Thyroid gland (tissue), 4 donors: ENCODE results near the gene CGB5. TPM values are rescaled to one million over a fixed set of nuclear protein-coding genes. Genes with fewer than 3 reads are reported as not detected.

ENCODE experiments used
- DNase-seq, 2 donors: peaks; one replicate each; pipeline ENCODE4 v3.0.0-alpha.2; 2019
- H3K27ac ChIP-seq, 3 donors: fragments of 200-600 bp; sonication (generic); 1 replicate in 2 of 3; 2 replicates in 1 of 3; pipeline ENCODE4 v1.5.1; 2016 to 2019; ENCODE audit warnings: mild to moderate bottlenecking in 1 of 3, moderate library complexity in 1 of 3
- H3K27me3 ChIP-seq: fragments of 200-600 bp; sonication (generic); one replicate; pipeline ENCODE4 v1.5.1; 2019
- H3K36me3 ChIP-seq, 2 donors: fragments of 200-600 bp; sonication (generic); one replicate each; pipeline ENCODE4 v1.5.1; 2016 to 2019
- H3K4me1 ChIP-seq, 2 donors: fragments of 200-600 bp; sonication (generic); one replicate each; pipeline ENCODE4 v1.5.1; 2017 to 2019
- H3K4me3 ChIP-seq, 3 donors: fragments of 200-600 bp; sonication (generic); replicated peaks in 1 of 3; 1 replicate in 2 of 3; 2 replicates in 1 of 3; pipeline ENCODE4 v1.5.1; 2016; ENCODE audit warnings: mild to moderate bottlenecking in 1 of 3
- H3K9me3 ChIP-seq: fragments of 200-600 bp; sonication (generic); one replicate; pipeline ENCODE4 v1.5.1; 2017
- POLR2A ChIP-seq, 2 donors: fragments of 450-650 bp; IDR thresholded peaks; one replicate each; pipeline ENCODE4 v1.6.1; 2017; ENCODE audit warnings: antibody characterized with exemption in 2 of 2, mild to moderate bottlenecking in 2 of 2, moderate library complexity in 1 of 2
- WGBS, 2 donors: methylation state at CpG; one replicate each; pipeline ENCODE4 v1.1.5; 2017; 5-methylcytosine and 5-hydroxymethylcytosine counted together
- intact Hi-C: fragments of 100-400 bp; cut with DNase I; formaldehyde crosslinking; loops from one replicate; pipeline ENCODE4 v1.15.1; 2023
- total RNA-seq, 4 donors: library from RNA; depleted of rRNA; stranded (reverse); fragments of >200 nt; gene quantifications; one replicate each; pipeline ENCODE4 v1.2.3, GENCODE V29; 2016
- TF ChIP-seq, protein P1 (sequence below), 6 experiments: fragments of 200-600 bp in 3 of 6; fragments of 450-650 bp in 3 of 6; sonication (generic) in 3 of 6; IDR thresholded peaks; one replicate each; pipeline ENCODE4 v1.5.1; 2016 to 2019; ENCODE audit warnings: antibody characterized with exemption in 6 of 6, mild to moderate bottlenecking in 2 of 6, inconsistent platforms in 1 of 6, moderate library complexity in 1 of 6

The CGB5 gene
- total RNA-seq, 4 donors from 2014 or later = 0.56 TPM; not detected in 3

DNA sequence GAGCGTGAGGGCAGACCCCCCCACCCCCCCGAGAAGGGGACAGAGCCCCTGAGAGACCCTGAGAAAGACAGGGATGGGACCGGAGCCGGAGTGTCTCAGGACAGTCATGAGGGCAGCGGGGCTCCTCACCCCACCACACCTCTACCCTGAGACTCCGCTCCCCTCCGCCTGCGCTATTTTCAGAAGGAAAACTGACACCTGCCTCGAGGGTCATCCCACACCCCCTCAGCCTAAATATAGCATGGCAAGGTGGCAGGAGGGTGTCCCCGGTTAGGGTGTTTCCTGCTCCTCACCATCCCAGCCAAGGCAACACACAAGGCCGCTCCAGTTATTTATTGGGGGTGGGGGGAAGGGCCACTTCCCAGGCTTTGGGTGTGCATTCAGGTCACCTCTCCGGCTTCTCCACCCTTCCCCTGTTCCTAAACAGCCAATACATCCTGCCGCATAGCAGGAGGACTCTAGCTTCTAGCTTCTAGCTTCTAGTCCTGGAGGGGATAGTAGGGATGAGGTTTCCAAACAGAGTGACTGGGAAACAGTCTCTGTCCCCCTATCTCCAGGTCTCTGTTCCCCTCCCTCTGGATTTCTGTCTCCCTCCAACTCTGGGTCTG is 22.4 kb downstream of the CGB5 start:
- no peaks in the 10 kb centered on the region for H3K27me3 ChIP-seq
- H3K27ac ChIP-seq = no peak overlapping the region
- peaks cover 0 to 10% of the 10 kb centered on the region in 2 donors for H3K4me1 ChIP-seq
- intact Hi-C loops = no loop called here
- 67 to 69% methylated on average over 12 to 13 of the region's 13 CpGs for WGBS, 2 donors
- TF ChIP-seq, protein P1, sequence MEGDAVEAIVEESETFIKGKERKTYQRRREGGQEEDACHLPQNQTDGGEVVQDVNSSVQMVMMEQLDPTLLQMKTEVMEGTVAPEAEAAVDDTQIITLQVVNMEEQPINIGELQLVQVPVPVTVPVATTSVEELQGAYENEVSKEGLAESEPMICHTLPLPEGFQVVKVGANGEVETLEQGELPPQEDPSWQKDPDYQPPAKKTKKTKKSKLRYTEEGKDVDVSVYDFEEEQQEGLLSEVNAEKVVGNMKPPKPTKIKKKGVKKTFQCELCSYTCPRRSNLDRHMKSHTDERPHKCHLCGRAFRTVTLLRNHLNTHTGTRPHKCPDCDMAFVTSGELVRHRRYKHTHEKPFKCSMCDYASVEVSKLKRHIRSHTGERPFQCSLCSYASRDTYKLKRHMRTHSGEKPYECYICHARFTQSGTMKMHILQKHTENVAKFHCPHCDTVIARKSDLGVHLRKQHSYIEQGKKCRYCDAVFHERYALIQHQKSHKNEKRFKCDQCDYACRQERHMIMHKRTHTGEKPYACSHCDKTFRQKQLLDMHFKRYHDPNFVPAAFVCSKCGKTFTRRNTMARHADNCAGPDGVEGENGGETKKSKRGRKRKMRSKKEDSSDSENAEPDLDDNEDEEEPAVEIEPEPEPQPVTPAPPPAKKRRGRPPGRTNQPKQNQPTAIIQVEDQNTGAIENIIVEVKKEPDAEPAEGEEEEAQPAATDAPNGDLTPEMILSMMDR (IDR thresholded peaks at IDR 0.05) = no peak
- no peak for TF ChIP-seq POLR2A (IDR thresholded peaks at IDR 0.05)
- H3K9me3 ChIP-seq = no peaks in the 10 kb centered on the region
- no peak overlapping the region for H3K4me3 ChIP-seq
- DNase-seq = no peak
- H3K36me3 ChIP-seq = no peaks in the 10 kb centered on the region

DNA sequence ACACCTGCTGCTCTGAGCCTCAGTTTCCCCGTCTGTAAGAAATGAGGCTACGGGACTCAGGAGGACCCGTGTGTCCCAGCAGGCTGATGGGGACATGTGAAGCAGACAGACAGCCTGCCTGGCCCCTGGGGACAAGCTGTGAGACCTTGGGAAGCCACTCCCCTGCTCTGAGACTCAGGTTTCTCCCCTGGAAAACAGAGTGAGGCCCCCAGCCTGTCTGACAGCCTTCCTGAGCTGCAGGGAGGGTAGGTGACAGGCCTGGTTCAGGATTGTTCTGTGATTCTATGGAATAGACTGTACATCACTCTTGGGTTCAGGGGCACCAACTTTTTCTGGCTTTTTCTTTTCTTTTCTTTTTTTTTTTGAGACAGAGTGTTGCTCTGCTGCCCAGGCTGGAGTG is 23.9 kb downstream of the CGB5 start:
- Histone ChIP-seq H3K4me3 (no peak overlapping the region), H3K36me3 (no peaks in the 10 kb centered on the region), H3K27me3 (peaks cover 11% of the 10 kb centered on the region), H3K9me3 (no peaks in the 10 kb centered on the region), H3K27ac (no peak overlapping the region), H3K4me1 (peaks cover 0 to 16% of the 10 kb centered on the region in 2 donors)
- intact Hi-C loops = no loop called here
- TF ChIP-seq, protein P1 (IDR thresholded peaks at IDR 0.05) = no peak
- TF ChIP-seq POLR2A (IDR thresholded peaks at IDR 0.05) = no peak
- no peak for DNase-seq
- WGBS, 2 donors = 50 to 61% methylated on average over 3 of the region's 3 CpGs

DNA sequence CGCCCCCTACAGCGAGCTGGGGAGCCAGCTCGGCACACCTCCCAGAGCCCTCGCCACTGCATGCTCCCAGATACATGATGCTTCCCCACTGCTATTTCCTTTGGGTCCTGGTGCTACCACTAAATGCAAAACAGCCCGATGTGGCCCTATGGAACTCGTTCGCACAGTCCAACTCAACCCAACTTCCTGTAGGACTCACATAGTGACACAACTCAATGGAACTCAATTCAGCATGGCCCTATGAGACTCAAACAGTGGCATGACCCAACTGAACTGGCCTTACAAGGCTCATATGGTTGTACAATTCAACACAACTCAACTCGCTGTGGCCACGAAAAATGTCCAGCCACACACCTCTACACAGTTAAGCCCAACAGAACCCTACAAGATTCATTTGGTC is 25.4 kb downstream of the CGB5 start:
- intact Hi-C loops = no loop called here

DNA sequence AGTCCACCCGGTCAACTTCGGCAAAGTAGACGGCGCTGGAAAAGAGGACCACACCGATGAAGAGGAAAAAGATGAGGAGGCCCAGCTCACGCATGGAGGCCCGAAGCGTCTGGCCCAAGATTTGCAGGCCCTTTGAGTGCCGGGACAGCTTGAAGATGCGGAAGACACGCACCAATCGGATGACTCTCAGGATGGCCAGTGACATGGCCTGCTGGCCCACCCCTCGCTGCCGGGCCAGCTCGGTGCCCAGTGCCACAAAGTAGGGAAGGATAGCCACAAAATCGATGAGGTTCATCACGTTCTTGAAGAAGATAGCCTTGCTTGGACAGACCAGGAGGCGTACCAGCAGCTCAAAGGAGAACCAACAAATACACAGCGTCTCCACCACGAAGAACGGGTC is 26.8 kb downstream of the CGB5 start:
- no peaks in the 10 kb centered on the region for H3K36me3 ChIP-seq
- DNase-seq = no peak
- peaks cover 11% of the 10 kb centered on the region for H3K27me3 ChIP-seq
- H3K4me1 ChIP-seq = peaks cover 4 to 11% of the 10 kb centered on the region in 2 donors
- intact Hi-C loops = no loop called here
- H3K4me3 ChIP-seq = no peak overlapping the region
- no peak for TF ChIP-seq POLR2A (IDR thresholded peaks at IDR 0.05)
- TF ChIP-seq, protein P1 (IDR thresholded peaks at IDR 0.05) = no peak
- no peak overlapping the region for H3K27ac ChIP-seq
- WGBS, 2 donors = 93 to 95% methylated on average over 18 to 21 of the region's 21 CpGs
- no peaks in the 10 kb centered on the region for H3K9me3 ChIP-seq

More for the DNA sequence above, 25.4 kb downstream of the CGB5 start:
- TF ChIP-seq, protein P1 (IDR thresholded peaks at IDR 0.05) = no peak
- no peak for TF ChIP-seq POLR2A (IDR thresholded peaks at IDR 0.05)
- no peak for DNase-seq
- H3K4me3 ChIP-seq = no peak overlapping the region
- no peaks in the 10 kb centered on the region for H3K36me3 ChIP-seq
- H3K27ac ChIP-seq = no peak overlapping the region
- H3K27me3 ChIP-seq = peaks cover 11% of the 10 kb centered on the region
- 91 to 95% methylated on average over 9 of the region's 9 CpGs for WGBS, 2 donors
- no peaks in the 10 kb centered on the region for H3K9me3 ChIP-seq
- peaks cover 0 to 16% of the 10 kb centered on the region in 2 donors for H3K4me1 ChIP-seq

DNA sequence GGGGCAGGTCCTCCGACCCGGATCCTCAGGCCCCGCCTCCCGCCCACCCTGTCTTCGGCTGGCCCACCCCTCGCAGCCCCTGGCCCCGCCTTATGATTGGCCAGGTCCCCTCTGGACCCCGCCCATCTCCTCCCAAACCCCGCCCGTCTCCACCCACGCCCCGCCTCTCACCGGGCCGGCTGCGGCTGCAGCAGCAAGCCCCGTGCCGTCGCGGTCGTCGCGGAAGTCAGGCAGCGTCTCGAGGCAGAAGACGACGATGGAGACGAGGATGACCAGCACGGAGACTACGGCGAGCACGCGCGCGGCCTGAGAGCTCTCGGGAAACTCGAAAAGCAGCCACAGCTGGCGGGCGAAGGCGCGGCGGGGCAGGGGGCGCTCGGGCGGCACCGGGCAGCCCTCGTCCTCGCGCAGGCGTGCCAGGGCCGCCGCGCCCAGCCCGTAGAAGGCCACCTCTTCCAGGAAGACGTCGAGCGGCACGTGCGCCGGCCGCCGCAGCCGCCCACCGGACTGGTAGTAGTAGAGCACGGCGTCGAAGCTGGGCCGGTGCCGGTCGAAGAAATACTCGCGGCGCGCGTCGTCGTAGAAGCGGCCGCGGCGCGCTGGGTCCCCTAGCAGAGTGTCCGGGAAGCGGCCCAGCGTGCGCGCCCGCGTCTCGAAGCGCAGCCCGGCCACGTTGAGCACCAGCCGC is 28.4 kb downstream of the CGB5 start:
- TF ChIP-seq POLR2A (IDR thresholded peaks at IDR 0.05) = no peak
- TF ChIP-seq, protein P1 (IDR thresholded peaks at IDR 0.05) = no peak
- 3 to 10% methylated on average over 4 to 58 of the region's 93 CpGs for WGBS, 2 donors
- Histone ChIP-seq H3K4me3 (no peak overlapping the region), H3K27ac (no peak overlapping the region), H3K4me1 (peaks cover 4 to 11% of the 10 kb centered on the region in 2 donors), H3K9me3 (no peaks in the 10 kb centered on the region), H3K27me3 (peaks cover 11% of the 10 kb centered on the region), H3K36me3 (no peaks in the 10 kb centered on the region)
- intact Hi-C loops = no loop called here
- DNase-seq = no peak
